Activated CD8-positive, alpha-beta memory T cell treated with anti-CD3 and anti-CD28 coated beads for 48 hours (primary cell): ENCODE data around the gene FICD.
"Not testable (repeated sequence)": the region's sequence is repeated elsewhere in the genome, so short reads cannot be mapped to it uniquely, and the experiment has no call there.

Experiments
- DNase-seq, 3 experiments: peaks; one replicate each; pipeline ENCODE4 v3.0.0-alpha.2; 2020; ENCODE audit warnings: low read depth in 2 of 3, low spot score in 2 of 3

The FICD gene

DNA sequence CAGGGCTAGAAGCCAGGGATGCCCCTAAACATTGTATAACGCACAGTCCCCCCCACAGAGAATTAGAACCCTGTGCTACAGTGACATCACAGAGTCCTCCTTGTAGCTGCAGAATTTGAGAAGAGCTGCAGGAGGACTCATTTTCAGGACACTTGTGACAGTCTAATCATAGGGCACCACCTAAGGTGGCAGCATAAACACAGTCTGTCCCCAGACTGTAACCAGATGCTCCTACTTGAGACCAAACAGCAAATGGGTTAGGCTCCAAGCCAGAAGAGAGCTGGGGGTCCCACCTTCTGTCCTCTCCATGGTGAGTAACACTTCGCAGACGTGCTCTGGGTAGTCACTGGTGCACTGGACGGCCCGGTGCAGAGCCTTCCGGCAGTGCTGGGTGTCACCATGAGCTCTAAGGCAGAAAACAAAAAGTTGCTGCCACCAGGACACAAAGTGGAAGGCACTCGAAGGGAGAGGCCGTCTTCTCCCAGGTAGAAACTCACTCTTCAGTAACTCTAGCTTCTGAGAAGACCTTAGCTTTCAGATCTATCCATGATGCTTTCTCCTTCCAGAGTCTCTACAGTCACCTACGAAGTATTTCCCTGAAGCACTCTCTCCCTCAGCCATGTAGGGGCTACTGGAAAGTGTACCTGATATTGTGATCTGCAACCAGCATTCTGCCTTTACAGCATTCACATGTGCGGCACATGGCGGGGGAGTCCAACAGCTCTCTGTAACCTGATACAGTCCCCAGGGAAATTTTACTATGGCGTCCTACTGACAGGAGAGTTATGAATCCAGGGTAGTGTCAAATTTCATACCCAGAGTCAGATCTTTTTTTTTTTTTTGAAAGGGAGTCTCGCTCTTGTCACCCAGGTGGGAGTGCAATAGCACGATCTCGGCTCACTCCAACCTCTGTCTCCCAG lies 17.1 kb downstream of the FICD start:
- DNase-seq = no peak

DNA sequence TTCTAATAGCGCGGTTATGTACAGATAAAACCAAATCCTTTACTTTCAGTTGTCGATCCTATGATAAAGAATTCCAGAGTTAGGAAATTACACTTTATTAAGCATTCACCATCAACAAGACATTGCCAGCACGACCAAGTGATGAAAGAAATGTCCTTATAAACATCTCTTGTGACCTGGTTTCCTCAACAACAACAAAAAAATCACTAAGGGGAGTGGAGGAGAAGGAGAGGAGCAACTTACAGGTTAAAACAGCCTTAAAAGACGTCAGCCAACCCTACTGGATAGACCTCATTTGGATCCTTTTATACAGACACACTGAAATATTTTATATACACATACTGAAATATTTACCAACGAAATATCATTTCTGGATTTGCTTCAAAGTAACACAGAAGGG lies 23.1 kb downstream of the FICD start:
- DNase-seq = no peak

DNA sequence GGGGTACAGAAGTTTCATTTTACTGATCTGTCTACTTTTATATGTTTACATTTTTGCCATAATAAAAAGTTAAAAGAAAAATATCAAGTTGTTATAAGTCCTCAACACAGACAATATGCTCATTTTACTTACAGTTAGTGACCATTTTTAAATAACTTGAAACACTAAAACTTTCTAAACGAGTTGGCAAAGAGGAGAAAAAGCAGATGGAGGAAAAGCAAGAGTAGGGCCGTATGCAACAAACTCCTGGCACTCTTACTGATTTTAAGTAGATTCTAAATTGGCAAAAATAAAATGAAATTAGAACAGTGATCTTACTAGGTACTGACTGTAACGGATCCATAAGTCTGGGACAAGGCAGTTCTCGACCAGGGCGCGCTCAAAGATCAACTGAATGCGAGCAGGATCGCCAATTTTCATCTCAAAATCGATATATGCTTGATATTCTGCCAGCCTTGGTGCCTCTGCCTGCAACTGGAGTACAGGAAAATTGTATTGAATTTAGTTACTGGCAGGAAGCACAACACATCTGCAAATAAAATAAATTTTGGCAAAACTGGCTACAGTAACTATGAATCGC lies 23.6 kb downstream of the FICD start:
- DNase-seq = no peak

DNA sequence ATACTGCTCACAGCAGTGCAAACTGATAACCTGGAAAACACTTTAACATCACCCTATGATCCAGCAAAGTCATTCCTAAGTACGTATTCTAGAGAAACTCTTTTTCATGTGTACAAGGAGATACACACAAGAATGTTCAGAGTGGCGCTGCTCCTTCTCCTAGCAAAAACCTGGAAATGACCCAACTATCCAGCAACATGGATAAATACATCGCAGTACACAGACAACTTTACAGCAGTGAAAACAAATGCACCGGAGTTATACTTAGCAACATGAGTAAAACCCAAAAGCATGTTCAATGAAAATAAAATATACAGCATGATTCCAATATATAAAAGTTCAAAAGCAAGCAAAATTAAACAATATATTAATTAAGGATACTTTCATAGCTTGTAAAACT lies 27.2 kb downstream of the FICD start:
- no peak for DNase-seq

DNA sequence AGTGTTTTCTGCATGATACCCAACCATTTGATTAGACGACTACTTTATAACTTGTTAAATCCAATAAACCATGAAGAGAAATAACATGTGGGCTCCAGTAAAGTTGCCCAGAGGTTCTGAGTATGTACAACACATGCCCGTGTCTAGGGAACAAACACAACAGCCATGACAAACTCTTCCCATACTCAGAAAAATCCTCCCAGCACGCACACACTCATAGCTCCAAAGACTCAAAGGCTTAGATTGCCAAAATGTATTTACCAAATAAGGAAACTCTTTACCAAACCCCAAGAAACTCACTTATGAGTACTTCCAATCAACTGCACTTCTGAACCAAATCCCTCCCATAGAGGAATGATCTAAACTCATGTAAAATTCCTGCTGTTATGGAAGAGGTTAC lies 28.6 kb downstream of the FICD start:
- DNase-seq = no peak

DNA sequence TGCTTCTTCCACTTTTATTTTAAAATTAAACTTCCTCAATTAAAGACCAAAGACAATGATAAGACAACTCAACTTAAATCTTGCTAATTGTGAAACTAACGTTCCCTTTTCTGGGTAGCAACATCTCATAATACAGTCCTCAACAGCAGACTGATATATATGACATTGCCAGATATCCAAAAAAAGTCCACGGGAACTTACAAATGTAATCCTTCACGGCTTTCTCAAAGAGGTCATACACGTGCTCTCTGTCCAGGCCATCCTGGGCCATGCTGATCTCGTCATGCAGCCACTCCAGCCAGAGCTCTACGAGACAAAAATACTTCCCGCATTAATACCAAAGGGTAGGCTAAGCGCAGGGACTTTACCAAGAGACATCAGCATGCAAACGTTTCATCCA lies 32.6 kb downstream of the FICD start:
- DNase-seq = no peak

DNA sequence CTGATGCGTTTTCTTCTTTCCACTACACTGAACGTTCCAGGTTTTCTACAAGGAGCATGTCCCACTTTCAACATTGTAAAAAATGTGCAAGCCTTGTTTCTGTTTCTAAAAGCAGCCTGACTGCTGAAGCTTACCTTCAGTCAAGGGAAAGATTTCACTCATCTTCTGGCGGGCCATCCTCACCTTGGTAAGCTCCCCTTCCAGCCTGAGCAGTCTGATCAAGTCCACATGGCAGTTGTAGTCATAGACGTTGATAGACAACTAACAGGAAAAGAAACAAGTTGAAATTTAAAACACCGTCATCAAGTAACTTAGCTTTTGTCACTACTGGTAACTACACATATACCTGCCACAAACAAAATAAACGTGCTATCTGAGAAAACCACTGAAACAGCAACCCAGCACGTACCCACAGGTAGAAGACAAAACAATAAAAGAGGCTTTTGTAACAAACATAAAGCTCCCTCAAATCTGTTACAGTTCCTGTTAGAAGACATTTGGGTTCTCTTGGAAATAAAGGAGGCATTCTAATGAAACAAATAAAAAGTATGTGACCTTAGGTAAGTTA lies 34.0 kb downstream of the FICD start:
- no peak for DNase-seq

DNA sequence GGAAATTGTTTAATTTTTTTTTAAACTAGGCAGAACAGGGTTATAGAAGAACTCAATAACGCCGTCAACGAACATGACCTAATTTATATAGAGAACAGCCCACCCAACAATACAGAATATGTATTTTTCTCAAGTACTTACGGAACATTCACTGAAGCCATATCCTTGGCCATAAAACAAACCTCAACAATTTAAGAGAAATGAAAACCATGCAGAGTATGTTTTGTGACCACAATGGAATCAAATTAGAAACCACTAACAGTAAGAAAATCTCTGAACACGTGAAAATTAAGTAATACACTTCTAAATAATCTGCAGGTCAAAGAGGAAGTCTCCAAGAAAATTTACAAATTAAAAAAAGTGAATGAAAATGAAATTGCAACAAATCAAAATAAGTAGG lies 36.5 kb downstream of the FICD start:
- DNase-seq = no peak

DNA sequence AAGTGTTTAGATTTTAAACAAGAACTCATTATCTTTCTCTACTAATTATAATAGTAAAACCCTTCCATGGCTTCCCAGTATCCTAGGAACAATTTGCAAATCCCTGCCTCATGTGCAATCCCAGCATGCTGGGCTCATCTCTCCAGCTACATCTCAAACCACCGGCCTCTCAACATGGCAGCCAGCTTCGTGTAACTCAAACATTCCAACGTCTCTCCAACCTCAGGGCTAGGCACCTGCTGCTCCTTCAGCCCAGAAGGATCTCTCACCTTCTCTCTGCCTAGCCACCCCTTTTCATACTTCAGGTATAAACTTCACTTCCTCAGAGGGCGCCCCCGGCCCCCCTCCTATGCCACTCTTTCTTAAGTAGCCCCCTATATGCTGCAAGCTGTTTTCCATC lies 38.7 kb downstream of the FICD start:
- DNase-seq = no peak

DNA sequence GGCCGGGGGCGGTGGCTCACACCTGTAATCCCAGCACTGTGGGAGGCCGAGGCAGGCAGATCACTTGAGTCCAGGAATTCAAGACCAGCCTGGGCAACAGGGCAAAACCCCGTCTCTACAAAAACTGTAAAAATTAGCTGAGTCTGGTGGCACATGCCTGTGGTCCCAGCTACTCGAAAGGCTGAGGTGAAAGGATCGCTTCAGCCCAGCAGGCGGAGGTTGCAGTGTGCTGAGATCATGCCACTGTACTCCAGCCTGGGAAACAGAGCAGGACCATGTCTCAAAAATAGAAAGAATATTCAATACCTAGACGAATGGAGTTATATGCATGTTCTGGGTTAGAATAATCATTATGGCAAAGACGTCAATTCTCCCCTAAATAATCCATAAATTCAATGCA lies 40.3 kb downstream of the FICD start:
- DNase-seq = not testable (repeated sequence)

DNA sequence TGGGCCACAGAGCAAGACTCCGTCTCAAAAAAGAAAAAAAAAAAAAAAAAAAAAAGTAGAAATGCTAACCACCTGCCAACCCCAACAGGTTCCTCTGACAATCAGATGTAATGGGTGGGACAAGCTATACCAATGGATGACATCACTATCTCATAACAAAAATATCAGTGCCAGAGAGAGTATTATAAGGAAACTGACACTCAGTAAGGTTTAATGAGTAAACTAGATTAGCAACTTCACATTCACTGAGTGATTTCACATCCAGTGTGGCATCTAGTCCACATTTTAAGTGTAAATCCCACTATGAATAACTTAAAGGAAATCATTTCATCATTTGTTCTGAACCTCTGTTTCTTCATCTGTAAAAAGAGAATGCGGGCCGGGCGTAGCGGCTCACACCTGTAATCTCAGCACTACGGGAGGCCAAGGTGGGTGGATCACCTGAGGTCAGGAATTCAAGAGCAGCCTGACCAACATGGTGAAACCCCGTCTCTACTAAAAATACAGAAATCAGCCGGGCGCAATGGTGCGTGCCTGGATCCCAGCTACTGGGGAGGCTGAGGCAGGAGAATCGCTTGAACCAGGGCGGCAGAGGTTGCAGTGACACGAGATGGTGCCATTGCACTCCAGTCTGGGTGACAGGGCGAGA lies 44.1 kb downstream of the FICD start:
- DNase-seq = no peak

DNA sequence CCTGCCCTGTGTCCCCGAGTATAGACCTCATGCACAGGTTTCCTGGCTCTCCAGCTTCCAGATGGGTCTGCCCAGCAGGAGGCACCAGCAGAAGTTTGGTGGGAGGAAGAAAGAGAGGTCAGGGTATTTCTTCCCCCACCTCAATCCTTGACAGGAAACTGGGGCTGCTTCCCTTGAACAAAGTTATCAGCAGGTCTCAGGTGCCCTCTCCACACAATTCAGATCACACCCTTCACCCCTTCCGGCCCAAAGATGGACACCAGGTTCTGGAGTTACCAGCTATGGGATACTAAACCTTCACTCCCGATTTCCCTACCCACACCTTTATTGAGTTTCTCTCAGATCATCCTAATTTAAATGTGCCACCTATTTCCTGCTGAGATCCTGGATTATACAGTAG lies 44.7 kb downstream of the FICD start:
- DNase-seq = no peak

DNA sequence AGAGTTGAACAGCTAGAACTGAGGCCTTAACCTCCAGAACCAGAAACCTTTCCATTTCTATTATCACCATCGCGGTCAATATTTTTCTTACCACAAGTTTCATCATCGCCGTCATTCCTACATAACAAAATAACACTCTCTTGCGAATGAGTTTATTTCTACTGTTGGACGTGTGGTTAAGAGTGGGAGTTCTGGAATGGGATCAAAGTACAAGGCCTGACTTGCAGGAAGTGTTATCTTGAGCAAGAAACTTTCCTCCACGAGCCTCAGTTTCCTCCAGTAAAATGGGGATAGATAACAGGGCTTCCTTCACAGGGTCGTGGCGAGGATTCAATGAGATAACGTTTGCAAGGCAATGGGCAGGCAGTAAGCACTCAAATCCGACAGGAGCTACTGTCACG lies 45.2 kb downstream of the FICD start:
- no peak for DNase-seq

DNA sequence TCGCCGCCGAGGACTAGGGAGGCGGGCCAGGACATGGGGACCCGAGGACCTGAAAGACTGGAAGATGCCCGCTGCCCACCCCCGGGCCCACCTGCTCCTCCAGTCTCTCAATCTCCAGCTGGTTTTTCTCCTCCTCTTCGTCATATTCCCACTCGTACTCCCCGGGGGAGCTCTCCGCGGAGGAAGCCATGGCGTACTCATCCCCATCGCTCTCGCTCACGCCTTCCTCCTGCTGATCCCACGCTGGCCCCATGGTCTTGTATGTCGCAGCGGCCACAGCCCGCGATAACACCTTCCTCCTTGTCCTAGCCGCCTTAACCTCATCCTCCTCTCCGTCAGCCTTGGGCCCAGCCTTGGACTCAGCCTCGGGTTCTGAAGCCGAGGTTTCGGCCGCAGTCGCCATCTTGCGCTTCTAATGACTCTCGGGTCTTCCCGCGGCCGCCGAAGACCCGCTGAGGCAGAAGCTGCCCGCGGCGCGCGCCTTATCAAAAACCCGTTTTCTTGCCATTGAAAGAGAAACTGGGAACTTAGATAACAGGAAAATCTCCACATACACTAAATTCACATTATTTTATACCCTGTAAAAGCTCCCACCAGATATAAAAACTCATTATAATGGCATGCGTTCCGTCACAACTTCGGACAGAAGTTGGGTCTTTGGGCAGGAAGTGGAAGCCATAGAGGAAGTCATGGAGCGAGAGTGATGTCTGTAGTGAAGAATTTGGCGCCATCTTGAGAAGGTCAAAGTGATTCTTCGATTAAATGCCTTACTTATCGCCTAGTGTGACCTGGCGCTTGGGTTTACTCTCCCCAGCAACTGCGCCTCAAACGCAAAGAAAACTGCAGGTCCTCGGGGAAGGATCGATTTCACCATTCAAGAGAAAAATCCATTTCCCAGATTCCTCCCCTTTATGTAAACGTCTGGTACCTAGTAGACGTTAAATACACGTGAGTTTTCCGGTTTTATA lies 46.0 kb downstream of the FICD start, which contains the start of gene SART3:
SART3 (minus strand) TSS at position 422 of the 968 bp plus-strand sequence; CDS start at position 403, 19 bp downstream.
- DNase-seq = peak; percentile 61 to 65 (median 64)

DNA sequence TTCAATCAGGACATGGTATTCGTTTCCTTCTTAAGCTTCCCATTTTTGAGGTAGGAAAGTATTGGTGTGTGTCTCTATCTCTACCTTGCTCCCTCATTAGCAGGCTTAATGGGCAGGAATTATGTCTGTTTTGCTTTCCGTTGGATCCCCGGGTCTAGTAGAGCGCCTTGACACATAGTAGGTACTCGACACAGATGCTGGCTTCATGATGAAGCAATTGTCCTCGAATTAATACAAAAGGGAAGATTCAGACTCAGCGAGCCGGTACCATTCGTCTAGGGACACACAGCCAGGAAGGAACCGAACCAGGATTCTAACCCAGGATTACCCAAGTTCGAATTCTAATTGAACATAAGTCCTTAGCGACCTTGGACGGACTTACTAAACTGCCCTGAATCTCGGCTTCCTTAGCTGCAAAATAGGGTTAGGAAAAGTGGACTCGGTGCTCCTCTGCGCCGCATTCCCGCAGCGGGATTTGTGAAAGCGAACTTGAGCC lies 46.8 kb downstream of the FICD start:
- no peak for DNase-seq

DNA sequence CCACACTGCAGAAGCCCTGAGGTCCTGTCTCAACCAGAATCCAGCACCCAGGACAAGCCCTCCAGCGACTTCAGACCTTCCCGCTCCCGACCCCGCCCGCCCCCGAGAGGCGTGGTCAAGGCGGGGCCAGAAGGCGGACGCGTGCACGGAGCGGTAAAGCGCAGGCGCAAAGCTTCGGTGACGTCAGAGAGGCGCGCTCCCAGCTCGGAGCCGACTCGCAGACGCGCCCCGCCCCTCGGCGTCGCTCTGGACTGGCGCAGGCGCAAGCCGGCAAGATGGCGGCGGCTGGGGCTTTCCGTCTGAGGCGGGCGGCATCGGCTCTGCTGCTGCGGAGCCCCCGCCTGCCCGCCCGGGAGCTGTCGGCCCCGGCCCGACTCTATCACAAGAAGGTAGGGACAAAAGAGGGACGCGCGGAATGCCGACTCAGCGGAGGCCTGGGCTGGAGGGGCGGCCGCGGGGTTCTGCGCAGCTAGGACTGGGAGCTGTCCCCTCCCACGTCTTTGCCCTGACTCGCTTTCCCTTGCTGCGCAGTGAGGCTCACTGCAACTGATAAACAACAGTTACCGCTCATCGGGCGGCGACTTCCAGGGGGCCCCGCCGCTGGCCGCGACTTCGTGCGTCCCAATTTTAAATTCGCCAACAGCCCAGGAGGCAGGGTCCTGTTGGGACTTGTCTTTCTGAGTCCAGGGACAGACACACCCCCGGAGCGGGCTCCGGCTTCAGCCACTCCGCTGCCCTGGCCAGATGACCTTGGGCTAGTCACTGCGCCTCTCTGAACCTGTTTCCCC lies 47.5 kb downstream of the FICD start, which contains the start of gene ISCU:
ISCU (plus strand) TSS at position 249 of the 788 bp plus-strand sequence; CDS start at position 276, 27 bp downstream.
- peak; percentile 94 to 99 (median 99) for DNase-seq

DNA sequence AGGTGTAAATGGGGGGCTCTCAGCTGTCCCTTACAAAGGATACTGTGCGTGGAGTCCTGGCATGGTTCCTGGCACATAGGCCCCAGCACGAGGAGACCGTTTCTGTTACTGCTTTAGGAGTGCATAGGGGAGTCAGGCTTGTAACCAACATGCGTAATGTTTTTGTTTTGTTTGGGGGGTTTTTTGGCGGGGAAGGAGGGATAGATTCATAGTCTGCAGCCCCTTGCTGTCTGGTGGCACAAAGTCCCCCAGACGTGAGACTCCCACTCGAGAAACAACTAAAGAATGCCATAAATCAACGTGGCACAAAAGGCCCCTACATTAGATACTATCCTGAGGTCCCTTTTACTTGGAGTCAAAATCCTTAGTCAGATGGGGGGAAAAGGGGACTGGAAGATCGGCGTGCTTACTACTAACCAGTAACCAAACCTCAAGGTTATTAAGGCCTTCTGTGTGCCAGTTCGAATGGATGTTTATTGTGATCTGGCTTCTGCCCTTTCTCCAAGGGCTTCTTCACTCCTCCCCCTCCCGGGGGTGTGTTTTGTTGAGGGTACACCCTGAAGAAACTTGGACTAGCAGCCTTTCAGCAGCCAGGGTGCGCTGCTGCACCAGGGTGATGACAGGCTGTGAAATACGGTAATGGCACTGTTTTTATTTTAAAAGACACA lies 48.2 kb downstream of the FICD start:
- peak in 2 of 3 experiments; percentile 38 to 62 for DNase-seq

DNA sequence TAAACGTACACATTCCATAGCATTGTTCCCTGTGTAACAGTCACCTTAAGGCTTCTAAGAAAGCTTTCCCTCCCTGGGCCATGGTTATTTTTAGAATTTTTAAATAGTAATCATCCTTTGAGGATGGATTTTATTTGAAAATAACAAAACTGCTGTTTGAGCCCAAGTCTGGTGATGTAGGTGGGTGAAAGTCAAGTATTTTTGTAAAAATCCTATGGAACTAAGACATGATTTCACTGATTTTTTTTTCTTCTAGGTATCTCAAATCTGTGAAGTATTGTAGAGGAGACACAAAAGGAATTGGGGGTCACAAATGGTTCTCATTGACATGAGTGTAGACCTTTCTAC lies 48.7 kb downstream of the FICD start:
- DNase-seq = no peak

DNA sequence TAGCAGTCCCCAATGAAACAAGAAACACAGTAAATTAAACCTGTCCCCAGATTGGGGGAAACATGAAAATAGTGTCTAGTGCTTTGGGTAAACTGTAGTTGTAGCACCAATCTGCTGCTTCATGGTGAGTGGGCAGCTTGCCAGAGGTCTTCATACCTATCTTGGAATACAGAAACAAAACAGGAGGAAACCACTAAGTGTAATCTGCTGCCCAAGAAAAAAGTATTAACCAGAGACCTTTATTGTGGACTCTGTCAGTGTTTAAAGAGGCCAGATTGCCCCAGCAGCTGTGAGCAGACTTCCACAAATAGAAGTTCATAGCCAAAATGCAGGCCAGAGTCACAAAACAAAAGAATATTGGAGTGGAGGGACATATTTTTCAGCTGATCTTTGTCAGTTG lies 49.6 kb downstream of the FICD start:
- no peak for DNase-seq
